Measurements from ENCODE around the gene OR6M1.

The OR6M1 gene

GRCh38 chr11:123829745-123830144 is 23.6 kb upstream of the OR6M1 start:
- TF ChIP-seq EZH2 (IDR thresholded peaks at IDR 0.05; ENCODE audit: borderline replicate concordance, low read length) (no peak), CTCF (IDR thresholded peaks at IDR 0.05; ENCODE audit: low read length) (no peak)
- H3K9me2 ChIP-seq (ENCODE audit: low read depth, low read length), result no peaks in the 10 kb centered on the region
- H3K9me3 ChIP-seq (ENCODE audit: low read length), result no peaks in the 10 kb centered on the region
- H3K27me3 ChIP-seq (ENCODE audit: insufficient read depth, low read length), result no peaks in the 10 kb centered on the region
- no peaks in the 10 kb centered on the region for H3K36me3 ChIP-seq (ENCODE audit: insufficient read depth, low read length)
- H3K4me1 ChIP-seq (ENCODE audit: insufficient read depth, low read length, severe bottlenecking), result no peaks in the 10 kb centered on the region
- H4K20me1 ChIP-seq (ENCODE audit: insufficient read depth, low read length), result no peaks in the 10 kb centered on the region
- no peak overlapping the region for H2AFZ ChIP-seq (ENCODE audit: low read length)
- no peak overlapping the region for H3K4me3 ChIP-seq (ENCODE audit: low read depth, low read length, poor library complexity, severe bottlenecking)
- H3K79me2 ChIP-seq (ENCODE audit: insufficient read depth, low read length), result no peaks in the 10 kb centered on the region
- H3K27ac ChIP-seq (ENCODE audit: low read depth, low read length, poor library complexity, severe bottlenecking), result no peak overlapping the region
- H3F3A ChIP-seq (ENCODE audit: insufficient read depth, low read length), result no peaks in the 10 kb centered on the region
- no peak overlapping the region for H3K9ac ChIP-seq (ENCODE audit: low read length)
- no peak overlapping the region for H3K4me2 ChIP-seq (ENCODE audit: low read length)

DNA sequence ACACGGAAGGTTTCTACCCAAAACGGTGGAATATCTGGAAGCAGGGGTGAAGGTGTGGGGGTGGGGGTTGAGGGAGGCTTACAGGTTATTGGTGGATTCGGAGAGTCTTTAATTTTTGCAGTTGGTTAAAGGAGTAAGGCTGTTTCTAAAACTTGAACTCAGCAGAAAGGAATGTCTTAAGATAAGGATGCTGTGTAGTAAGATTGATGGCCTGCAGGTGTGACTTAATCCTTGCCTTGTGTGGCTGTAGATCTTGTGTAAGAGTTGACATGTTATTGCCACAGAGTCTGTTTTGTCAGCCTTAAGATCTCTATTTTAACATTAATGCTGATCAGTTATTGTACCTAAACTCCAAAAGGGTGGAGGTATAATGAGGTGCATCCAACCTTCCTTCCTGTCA is 16.4 kb upstream of the OR6M1 start:
- Histone ChIP-seq H3K27ac (ENCODE audit: low read depth, low read length, poor library complexity, severe bottlenecking) (no peak overlapping the region), H3K9me2 (ENCODE audit: low read depth, low read length) (no peaks in the 10 kb centered on the region), H3K27me3 (ENCODE audit: insufficient read depth, low read length) (no peaks in the 10 kb centered on the region), H4K20me1 (ENCODE audit: insufficient read depth, low read length) (no peaks in the 10 kb centered on the region), H3F3A (ENCODE audit: insufficient read depth, low read length) (no peaks in the 10 kb centered on the region), H3K9ac (ENCODE audit: low read length) (no peak overlapping the region), H3K9me3 (ENCODE audit: low read length) (no peaks in the 10 kb centered on the region), H2AFZ (ENCODE audit: low read length) (no peak overlapping the region), H3K79me2 (ENCODE audit: insufficient read depth, low read length) (no peaks in the 10 kb centered on the region), H3K36me3 (ENCODE audit: insufficient read depth, low read length) (no peaks in the 10 kb centered on the region), H3K4me3 (ENCODE audit: low read depth, low read length, poor library complexity, severe bottlenecking) (no peak overlapping the region), H3K4me1 (ENCODE audit: insufficient read depth, low read length, severe bottlenecking) (no peaks in the 10 kb centered on the region), H3K4me2 (ENCODE audit: low read length) (no peak overlapping the region)
- no peak for TF ChIP-seq CTCF (IDR thresholded peaks at IDR 0.05; ENCODE audit: low read length)
- no peak for TF ChIP-seq EZH2 (IDR thresholded peaks at IDR 0.05; ENCODE audit: borderline replicate concordance, low read length)

DNA sequence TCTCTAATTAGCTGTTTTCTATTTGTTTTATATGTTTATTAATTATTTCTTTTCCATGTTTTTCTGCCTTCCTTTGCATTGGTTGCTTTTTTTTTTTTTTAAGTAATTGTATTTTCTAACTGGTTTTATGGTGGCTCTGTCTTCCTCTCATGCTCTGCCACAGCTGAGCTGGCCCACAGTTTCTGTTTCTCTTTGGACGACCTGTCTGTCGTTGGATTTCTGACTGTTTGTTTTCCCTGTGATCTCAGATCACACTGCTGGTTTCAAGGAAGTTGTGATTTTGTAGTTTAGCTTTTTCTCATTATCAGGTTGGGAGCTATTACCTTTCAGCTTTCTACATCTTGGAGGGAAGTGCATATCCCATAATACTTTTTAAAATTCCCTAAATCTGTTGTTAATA is 15.9 kb upstream of the OR6M1 start:
- Histone ChIP-seq H3K79me2 (ENCODE audit: insufficient read depth, low read length) (no peaks in the 10 kb centered on the region), H3K4me3 (ENCODE audit: low read depth, low read length, poor library complexity, severe bottlenecking) (no peak overlapping the region), H3K9me2 (ENCODE audit: low read depth, low read length) (no peaks in the 10 kb centered on the region), H4K20me1 (ENCODE audit: insufficient read depth, low read length) (no peaks in the 10 kb centered on the region), H3K4me1 (ENCODE audit: insufficient read depth, low read length, severe bottlenecking) (no peaks in the 10 kb centered on the region), H3K36me3 (ENCODE audit: insufficient read depth, low read length) (no peaks in the 10 kb centered on the region), H3F3A (ENCODE audit: insufficient read depth, low read length) (no peaks in the 10 kb centered on the region), H3K9ac (ENCODE audit: low read length) (no peak overlapping the region), H3K27ac (ENCODE audit: low read depth, low read length, poor library complexity, severe bottlenecking) (no peak overlapping the region), H2AFZ (ENCODE audit: low read length) (no peak overlapping the region), H3K27me3 (ENCODE audit: insufficient read depth, low read length) (no peaks in the 10 kb centered on the region), H3K9me3 (ENCODE audit: low read length) (no peaks in the 10 kb centered on the region), H3K4me2 (ENCODE audit: low read length) (no peak overlapping the region)
- TF ChIP-seq EZH2 (IDR thresholded peaks at IDR 0.05; ENCODE audit: borderline replicate concordance, low read length) (no peak), CTCF (IDR thresholded peaks at IDR 0.05; ENCODE audit: low read length) (no peak)
